CD4-positive, alpha-beta T cell (primary cell): ENCODE data around the gene SACM1L. TPM values are rescaled to one million over a fixed set of nuclear protein-coding genes. Genes with fewer than 3 reads are reported as not detected.

Experiments
- ATAC-seq: fragments of 200-7000 bp; cut with Tn5 transposase; one replicate; pipeline ENCODE4 v1.10.0; 2022; ENCODE audit warnings: mild to moderate bottlenecking; ENCODE audit not compliant: poor library complexity
- CTCF ChIA-PET: fragments of 350-600 bp; sonication (Branson Sonifier 250); formaldehyde crosslinking; loops from one replicate; lab custom pipeline; 2021; ENCODE audit warnings: antibody characterized with exemption, inconsistent platforms; lab: Charles Lee
- POLR2A ChIA-PET: fragments of 350-600 bp; sonication (Branson Sonifier 250); formaldehyde crosslinking; loops from one replicate; lab custom pipeline; 2021; ENCODE audit warnings: antibody characterized with exemption, inconsistent platforms; lab: Charles Lee
- DNase-seq, 14 experiments: peaks; one replicate each; pipeline ENCODE4 v3.0.0-alpha.2; 2013 to 2020; ENCODE audit warnings: mixed read lengths in 2 of 14
- H3K27ac ChIP-seq, 2 donors: one replicate each; pipeline versions ENCODE4 v1.5.1 to v1.7.0; 2013; ENCODE audit warnings: low read length in 2 of 2, low read depth in 1 of 2, mild to moderate bottlenecking in 1 of 2
- H3K27me3 ChIP-seq, 2 experiments: 1 replicate in 1 of 2; 2 replicates in 1 of 2; pipeline versions ENCODE4 v1.6.1 to v1.7.0; 2013; ENCODE audit warnings: low read length in 2 of 2, control low read depth in 1 of 2, mild to moderate bottlenecking in 1 of 2, moderate library complexity in 1 of 2; ENCODE audit not compliant: insufficient read depth in 2 of 2, control insufficient read depth in 1 of 2
- H3K36me3 ChIP-seq: one replicate; pipeline ENCODE4 v1.6.1; 2013; ENCODE audit warnings: low read length, control low read depth; ENCODE audit not compliant: insufficient read depth
- H3K4me1 ChIP-seq: one replicate; pipeline ENCODE4 v1.6.1; 2013; ENCODE audit warnings: low read length, control low read depth; ENCODE audit not compliant: insufficient read depth
- H3K4me3 ChIP-seq: one replicate; pipeline ENCODE4 v1.5.1; 2013; ENCODE audit warnings: mild to moderate bottlenecking, low read length, moderate library complexity
- H3K9me3 ChIP-seq, 2 experiments: 1 replicate in 1 of 2; 2 replicates in 1 of 2; pipeline versions ENCODE4 v1.6.1 to v1.7.0; 2013; ENCODE audit warnings: low read length in 2 of 2, mild to moderate bottlenecking in 2 of 2, control low read depth in 1 of 2, moderate library complexity in 1 of 2; ENCODE audit not compliant: control insufficient read depth in 1 of 2, insufficient read depth in 1 of 2
- H3K27ac Mint-ChIP-seq: one replicate; pipeline ENCODE4 v1.8.0; 2020; ENCODE audit warnings: mixed read lengths
- H3K27me3 Mint-ChIP-seq: one replicate; pipeline ENCODE4 v1.8.0; 2021; ENCODE audit warnings: mixed read lengths
- H3K36me3 Mint-ChIP-seq: one replicate; pipeline ENCODE4 v1.8.0; 2021; ENCODE audit warnings: low read depth, mixed read lengths
- H3K4me1 Mint-ChIP-seq: one replicate; pipeline ENCODE4 v1.8.0; 2021; ENCODE audit warnings: low read depth, mixed read lengths
- H3K4me3 Mint-ChIP-seq: one replicate; pipeline ENCODE4 v1.8.0; 2020; ENCODE audit warnings: mild to moderate bottlenecking, mixed read lengths
- H3K9me3 Mint-ChIP-seq: one replicate; pipeline ENCODE4 v1.8.0; 2020; ENCODE audit warnings: mixed read lengths
- intact Hi-C, 2 experiments: fragments of 100-400 bp; cut with DNase I in 1 of 2; cut with micrococcal nuclease in 1 of 2; formaldehyde crosslinking; loops; one replicate each; pipeline versions ENCODE4 v1.15.1 to v1.9.0; 2023 to 2025; cut with DNase I, micrococcal nuclease
- total RNA-seq, 174 experiments: library from RNA in 2 of 174; stranded (reverse) in 2 of 174; gene quantifications; one replicate each; pipeline ENCODE4 v1.2.3 and lab custom pipeline; 2021 to 2026
- TF ChIP-seq, protein P1 (sequence below): fragments of 200-600 bp; IDR thresholded peaks from one replicate; pipeline ENCODE4 v1.8.0; 2022; ENCODE audit warnings: antibody characterized with exemption, mild to moderate bottlenecking

SACM1L gene
- total RNA-seq, 2 experiments from 2014 or later, result 41.9 to 44.3 TPM

GRCh38 chr3:45789235-45789812, 100.1 kb downstream of the SACM1L start:
- no peaks in the 10 kb centered on the region for H3K4me1 ChIP-seq
- TF ChIP-seq, protein P1, sequence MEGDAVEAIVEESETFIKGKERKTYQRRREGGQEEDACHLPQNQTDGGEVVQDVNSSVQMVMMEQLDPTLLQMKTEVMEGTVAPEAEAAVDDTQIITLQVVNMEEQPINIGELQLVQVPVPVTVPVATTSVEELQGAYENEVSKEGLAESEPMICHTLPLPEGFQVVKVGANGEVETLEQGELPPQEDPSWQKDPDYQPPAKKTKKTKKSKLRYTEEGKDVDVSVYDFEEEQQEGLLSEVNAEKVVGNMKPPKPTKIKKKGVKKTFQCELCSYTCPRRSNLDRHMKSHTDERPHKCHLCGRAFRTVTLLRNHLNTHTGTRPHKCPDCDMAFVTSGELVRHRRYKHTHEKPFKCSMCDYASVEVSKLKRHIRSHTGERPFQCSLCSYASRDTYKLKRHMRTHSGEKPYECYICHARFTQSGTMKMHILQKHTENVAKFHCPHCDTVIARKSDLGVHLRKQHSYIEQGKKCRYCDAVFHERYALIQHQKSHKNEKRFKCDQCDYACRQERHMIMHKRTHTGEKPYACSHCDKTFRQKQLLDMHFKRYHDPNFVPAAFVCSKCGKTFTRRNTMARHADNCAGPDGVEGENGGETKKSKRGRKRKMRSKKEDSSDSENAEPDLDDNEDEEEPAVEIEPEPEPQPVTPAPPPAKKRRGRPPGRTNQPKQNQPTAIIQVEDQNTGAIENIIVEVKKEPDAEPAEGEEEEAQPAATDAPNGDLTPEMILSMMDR, result no peak
- Mint-ChIP-seq H3K27ac (no peak overlapping the region), H3K4me3 (no peak overlapping the region), H3K27me3 (peaks cover 18% of the 10 kb centered on the region), H3K9me3 (peaks cover 5% of the 10 kb centered on the region), H3K4me1 (no peaks in the 10 kb centered on the region), H3K36me3 (no peaks in the 10 kb centered on the region)
- intact Hi-C loops, result no loop called here
- H3K9me3 ChIP-seq, result peaks cover 0 to 7% of the 10 kb centered on the region in 2 experiments
- no peak for ATAC-seq
- no peak overlapping the region for H3K4me3 ChIP-seq
- H3K27me3 ChIP-seq, result peaks cover 3 to 5% of the 10 kb centered on the region in 2 experiments
- POLR2A ChIA-PET, result interaction anchor here (0.7 kb wide), 1 partner anchor 1490 kb away, joined by 3 read pairs; no protein-coding TSS in a partner anchor
- no peak overlapping the region for H3K27ac ChIP-seq
- H3K36me3 ChIP-seq, result no peaks in the 10 kb centered on the region
- CTCF ChIA-PET, result no interaction called here
- no peak for DNase-seq

- peaks cover 5% of the 10 kb centered on the region for H3K9me3 Mint-ChIP-seq
- H3K36me3 ChIP-seq, result no peaks in the 10 kb centered on the region
- H3K4me1 ChIP-seq, result peaks cover 3% of the 10 kb centered on the region
These were observed 101.4 kb downstream of the SACM1L start for GRCh38 chr3:45790596-45790995.

GRCh38 chr3:45792036-45792435, 102.8 kb downstream of the SACM1L start:
- CTCF ChIA-PET, result no interaction called here
- H3K4me3 Mint-ChIP-seq, result no peak overlapping the region
- peaks cover 0 to 16% of the 10 kb centered on the region in 2 experiments for H3K9me3 ChIP-seq
- TF ChIP-seq, protein P1, result no peak
- POLR2A ChIA-PET, result no interaction called here
- H3K36me3 ChIP-seq, result no peaks in the 10 kb centered on the region
- no peak overlapping the region for H3K27ac Mint-ChIP-seq
- DNase-seq (no peak), ATAC-seq (no peak)
- peaks cover 41% of the 10 kb centered on the region for H3K27me3 Mint-ChIP-seq
- no peak overlapping the region for H3K27ac ChIP-seq
- H3K9me3 Mint-ChIP-seq, result peaks cover 5% of the 10 kb centered on the region
- H3K27me3 ChIP-seq, result peaks cover 22 to 30% of the 10 kb centered on the region in 2 experiments
- H3K36me3 Mint-ChIP-seq, result no peaks in the 10 kb centered on the region
- intact Hi-C loops, result no loop called here
- no peak overlapping the region for H3K4me3 ChIP-seq
- peaks cover 16% of the 10 kb centered on the region for H3K4me1 ChIP-seq
- H3K4me1 Mint-ChIP-seq, result peaks cover 9% of the 10 kb centered on the region

More at GRCh38 chr3:45790596-45790995, 101.4 kb downstream of the SACM1L start:
- Histone ChIP-seq H3K27ac (no peak overlapping the region), H3K9me3 (peaks cover 0 to 9% of the 10 kb centered on the region in 2 experiments), H3K4me3 (no peak overlapping the region), H3K27me3 (peaks cover 9 to 17% of the 10 kb centered on the region in 2 experiments)
- Mint-ChIP-seq H3K27me3 (peaks cover 31% of the 10 kb centered on the region), H3K27ac (no peak overlapping the region), H3K4me3 (no peak overlapping the region), H3K36me3 (no peaks in the 10 kb centered on the region), H3K4me1 (peaks cover 5% of the 10 kb centered on the region)
- DNase-seq (no peak), ATAC-seq (no peak)
- ChIA-PET CTCF (no interaction called here), POLR2A (no interaction called here)
- intact Hi-C loops, result no loop called here
- TF ChIP-seq, protein P1, result no peak
